ENCODE data around the gene TSHZ2. TPM values are rescaled to one million over a fixed set of nuclear protein-coding genes. Genes with fewer than 3 reads are reported as not detected.

The TSHZ2 gene
- polyA plus RNA-seq, 1 donor from 2014 or later, result 4.6 TPM

DNA sequence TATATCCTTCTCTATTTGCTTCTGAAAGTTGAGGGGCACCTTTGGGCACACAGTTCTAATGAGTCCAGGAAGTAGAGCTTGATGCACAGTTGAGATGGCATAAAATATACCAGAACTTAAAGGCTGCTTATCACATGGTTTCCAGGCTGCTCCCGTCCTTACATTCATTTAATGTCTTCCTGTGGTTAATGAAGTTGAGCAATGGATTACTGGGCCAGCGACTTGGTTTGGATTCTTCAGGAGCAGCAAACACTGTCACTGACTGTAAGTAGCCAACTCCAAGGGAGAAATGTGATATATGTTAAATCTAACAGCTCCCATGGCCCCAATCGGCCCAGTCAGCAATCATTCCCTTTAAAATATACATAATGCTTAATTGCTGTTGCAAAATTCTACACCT is 9.0 kb upstream of the TSHZ2 start:
- Histone ChIP-seq H3K27ac (ENCODE audit: low read length) (no peak overlapping the region), H3K36me3 (ENCODE audit: insufficient read depth, low read length) (no peaks in the 10 kb centered on the region), H3K27me3 (ENCODE audit: insufficient read depth, low read depth, low read length) (no peaks in the 10 kb centered on the region), H3K4me3 (ENCODE audit: low read length) (no peak overlapping the region), H4K20me1 (ENCODE audit: insufficient read depth) (no peaks in the 10 kb centered on the region), H3F3A (ENCODE audit: insufficient read depth, low read length, poor library complexity, severe bottlenecking) (no peaks in the 10 kb centered on the region), H3K79me2 (replicated peaks; ENCODE audit: insufficient read depth, low read length) (no peaks in the 10 kb centered on the region), H3K9me3 (ENCODE audit: low read length) (no peaks in the 10 kb centered on the region), H2AFZ (ENCODE audit: low read depth, low read length) (no peak overlapping the region), H3K4me2 (ENCODE audit: low read length) (no peak overlapping the region), H3K9ac (ENCODE audit: low read length) (no peak overlapping the region), H3K9me2 (ENCODE audit: insufficient read depth, low read length) (no peaks in the 10 kb centered on the region)
- no peak for TF ChIP-seq MXI1 (conservative IDR thresholded peaks at IDR 0.05; ENCODE audit: poor library complexity, severe bottlenecking)
- TF ChIP-seq POLR2AphosphoS5 (IDR thresholded peaks at IDR 0.05), result no peak
- TF ChIP-seq, protein P1, sequence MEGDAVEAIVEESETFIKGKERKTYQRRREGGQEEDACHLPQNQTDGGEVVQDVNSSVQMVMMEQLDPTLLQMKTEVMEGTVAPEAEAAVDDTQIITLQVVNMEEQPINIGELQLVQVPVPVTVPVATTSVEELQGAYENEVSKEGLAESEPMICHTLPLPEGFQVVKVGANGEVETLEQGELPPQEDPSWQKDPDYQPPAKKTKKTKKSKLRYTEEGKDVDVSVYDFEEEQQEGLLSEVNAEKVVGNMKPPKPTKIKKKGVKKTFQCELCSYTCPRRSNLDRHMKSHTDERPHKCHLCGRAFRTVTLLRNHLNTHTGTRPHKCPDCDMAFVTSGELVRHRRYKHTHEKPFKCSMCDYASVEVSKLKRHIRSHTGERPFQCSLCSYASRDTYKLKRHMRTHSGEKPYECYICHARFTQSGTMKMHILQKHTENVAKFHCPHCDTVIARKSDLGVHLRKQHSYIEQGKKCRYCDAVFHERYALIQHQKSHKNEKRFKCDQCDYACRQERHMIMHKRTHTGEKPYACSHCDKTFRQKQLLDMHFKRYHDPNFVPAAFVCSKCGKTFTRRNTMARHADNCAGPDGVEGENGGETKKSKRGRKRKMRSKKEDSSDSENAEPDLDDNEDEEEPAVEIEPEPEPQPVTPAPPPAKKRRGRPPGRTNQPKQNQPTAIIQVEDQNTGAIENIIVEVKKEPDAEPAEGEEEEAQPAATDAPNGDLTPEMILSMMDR (IDR thresholded peaks at IDR 0.05; ENCODE audit: poor library complexity, severe bottlenecking), result no peak
- no peak for TF ChIP-seq TAF1 (IDR thresholded peaks at IDR 0.05; ENCODE audit: low read depth)
- no peak for TF ChIP-seq RAD21 (conservative IDR thresholded peaks at IDR 0.05)
- TF ChIP-seq EZH2 (IDR thresholded peaks at IDR 0.05; ENCODE audit: borderline replicate concordance, insufficient read depth, low read length, poor library complexity, severe bottlenecking), result no peak
- TF ChIP-seq, protein P2, sequence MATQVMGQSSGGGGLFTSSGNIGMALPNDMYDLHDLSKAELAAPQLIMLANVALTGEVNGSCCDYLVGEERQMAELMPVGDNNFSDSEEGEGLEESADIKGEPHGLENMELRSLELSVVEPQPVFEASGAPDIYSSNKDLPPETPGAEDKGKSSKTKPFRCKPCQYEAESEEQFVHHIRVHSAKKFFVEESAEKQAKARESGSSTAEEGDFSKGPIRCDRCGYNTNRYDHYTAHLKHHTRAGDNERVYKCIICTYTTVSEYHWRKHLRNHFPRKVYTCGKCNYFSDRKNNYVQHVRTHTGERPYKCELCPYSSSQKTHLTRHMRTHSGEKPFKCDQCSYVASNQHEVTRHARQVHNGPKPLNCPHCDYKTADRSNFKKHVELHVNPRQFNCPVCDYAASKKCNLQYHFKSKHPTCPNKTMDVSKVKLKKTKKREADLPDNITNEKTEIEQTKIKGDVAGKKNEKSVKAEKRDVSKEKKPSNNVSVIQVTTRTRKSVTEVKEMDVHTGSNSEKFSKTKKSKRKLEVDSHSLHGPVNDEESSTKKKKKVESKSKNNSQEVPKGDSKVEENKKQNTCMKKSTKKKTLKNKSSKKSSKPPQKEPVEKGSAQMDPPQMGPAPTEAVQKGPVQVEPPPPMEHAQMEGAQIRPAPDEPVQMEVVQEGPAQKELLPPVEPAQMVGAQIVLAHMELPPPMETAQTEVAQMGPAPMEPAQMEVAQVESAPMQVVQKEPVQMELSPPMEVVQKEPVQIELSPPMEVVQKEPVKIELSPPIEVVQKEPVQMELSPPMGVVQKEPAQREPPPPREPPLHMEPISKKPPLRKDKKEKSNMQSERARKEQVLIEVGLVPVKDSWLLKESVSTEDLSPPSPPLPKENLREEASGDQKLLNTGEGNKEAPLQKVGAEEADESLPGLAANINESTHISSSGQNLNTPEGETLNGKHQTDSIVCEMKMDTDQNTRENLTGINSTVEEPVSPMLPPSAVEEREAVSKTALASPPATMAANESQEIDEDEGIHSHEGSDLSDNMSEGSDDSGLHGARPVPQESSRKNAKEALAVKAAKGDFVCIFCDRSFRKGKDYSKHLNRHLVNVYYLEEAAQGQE (IDR thresholded peaks at IDR 0.05; ENCODE audit: borderline replicate concordance), result no peak
- no peak for TF ChIP-seq SMC3 (conservative IDR thresholded peaks at IDR 0.05; ENCODE audit: poor library complexity)
- no peak for TF ChIP-seq EP300 (conservative IDR thresholded peaks at IDR 0.05; ENCODE audit: poor library complexity, severe bottlenecking)

DNA sequence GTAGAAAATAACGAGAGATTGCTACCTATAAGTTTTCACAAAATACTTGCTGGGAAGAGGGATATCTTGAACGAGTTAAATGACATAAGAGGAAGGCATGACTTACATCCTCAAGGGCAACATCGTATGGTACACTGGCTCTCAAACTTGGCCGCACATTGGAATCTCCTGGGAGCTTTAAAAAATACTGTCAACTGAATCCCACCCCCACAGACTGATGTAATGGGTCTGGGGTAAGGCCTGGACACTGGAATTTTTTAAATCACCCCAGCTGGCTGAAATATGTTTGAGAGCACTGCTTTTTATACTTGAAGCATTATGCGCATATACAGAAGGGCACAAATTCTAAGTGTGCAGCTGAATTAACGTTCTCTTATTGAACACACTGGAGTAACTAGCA is 8.0 kb upstream of the TSHZ2 start:
- no peak overlapping the region for H3K9ac ChIP-seq (ENCODE audit: low read length)
- H3K9me2 ChIP-seq (ENCODE audit: insufficient read depth, low read length), result no peaks in the 10 kb centered on the region
- H3K27me3 ChIP-seq (ENCODE audit: insufficient read depth, low read depth, low read length), result no peaks in the 10 kb centered on the region
- no peaks in the 10 kb centered on the region for H3K79me2 ChIP-seq (replicated peaks; ENCODE audit: insufficient read depth, low read length)
- H4K20me1 ChIP-seq (ENCODE audit: insufficient read depth), result no peaks in the 10 kb centered on the region
- no peak overlapping the region for H3K4me2 ChIP-seq (ENCODE audit: low read length)
- H3K27ac ChIP-seq (ENCODE audit: low read length), result no peak overlapping the region
- TF ChIP-seq RAD21 (conservative IDR thresholded peaks at IDR 0.05) (no peak), SMC3 (conservative IDR thresholded peaks at IDR 0.05; ENCODE audit: poor library complexity) (no peak), EP300 (conservative IDR thresholded peaks at IDR 0.05; ENCODE audit: poor library complexity, severe bottlenecking) (no peak), MXI1 (conservative IDR thresholded peaks at IDR 0.05; ENCODE audit: poor library complexity, severe bottlenecking) (no peak), TAF1 (IDR thresholded peaks at IDR 0.05; ENCODE audit: low read depth) (no peak), POLR2AphosphoS5 (IDR thresholded peaks at IDR 0.05) (no peak)
- TF ChIP-seq, protein P2 (IDR thresholded peaks at IDR 0.05; ENCODE audit: borderline replicate concordance), result no peak
- no peaks in the 10 kb centered on the region for H3K9me3 ChIP-seq (ENCODE audit: low read length)
- no peak overlapping the region for H2AFZ ChIP-seq (ENCODE audit: low read depth, low read length)
- H3K36me3 ChIP-seq (ENCODE audit: insufficient read depth, low read length), result no peaks in the 10 kb centered on the region
- no peak overlapping the region for H3K4me3 ChIP-seq (ENCODE audit: low read length)
- H3F3A ChIP-seq (ENCODE audit: insufficient read depth, low read length, poor library complexity, severe bottlenecking), result no peaks in the 10 kb centered on the region
